SK-N-SH treated with all-trans-retinoic acid at 6 μM for 48 hours (cell line): ENCODE measurements around the gene CNPY1.

ENCODE experiments used
- ATAC-seq: fragments of 200-7000 bp; cut with Tn5 transposase; 3 replicates; pipeline ENCODE4 v1.9.1; 2020; ENCODE audit warnings: mild to moderate bottlenecking, moderate library complexity
- ARNTL ChIP-seq: fragments of 450-650 bp; formaldehyde crosslinking; IDR thresholded peaks from 2 replicates; pipeline ENCODE4 v1.5.0; 2020; ENCODE audit warnings: low read depth, mild to moderate bottlenecking, moderate library complexity, borderline replicate concordance
- BACH2 ChIP-seq: fragments of 250-450 bp; sonication (Bioruptor Pico); IDR thresholded peaks from 2 replicates; pipeline ENCODE4 v1.9.0; 2021; ENCODE audit warnings: mild to moderate bottlenecking, borderline replicate concordance
- CREB5 ChIP-seq: fragments of 250-450 bp; sonication (Bioruptor Pico); IDR thresholded peaks from 2 replicates; pipeline ENCODE4 v1.5.1; 2020; ENCODE audit warnings: low read depth, mild to moderate bottlenecking, moderate library complexity
- CSDC2 ChIP-seq: fragments of 250-450 bp; sonication (Bioruptor Pico); IDR thresholded peaks from 2 replicates; pipeline ENCODE4 v1.5.0; 2020; ENCODE audit warnings: mild to moderate bottlenecking, moderate library complexity
- ESRRG ChIP-seq: fragments of 250-450 bp; sonication (Bioruptor Pico); IDR thresholded peaks from 2 replicates; pipeline ENCODE4 v1.6.1; 2021; ENCODE audit warnings: mild to moderate bottlenecking
- GLIS3 ChIP-seq: fragments of 250-450 bp; sonication (Bioruptor Pico); IDR thresholded peaks from 2 replicates; pipeline ENCODE4 v1.5.0; 2020; ENCODE audit warnings: mild to moderate bottlenecking, moderate library complexity
- ISL1 ChIP-seq: fragments of 250-450 bp; sonication (Bioruptor Pico); IDR thresholded peaks from 2 replicates; pipeline ENCODE4 v2.1.2; 2022; ENCODE audit warnings: mild to moderate bottlenecking, moderate library complexity
- OSR1 ChIP-seq: fragments of 250-450 bp; sonication (Bioruptor Pico); IDR thresholded peaks from 2 replicates; pipeline ENCODE4 v1.8.0; 2022; ENCODE audit warnings: moderate library complexity, mild to moderate bottlenecking, inconsistent platforms
- POU6F1 ChIP-seq: fragments of 250-450 bp; sonication (Bioruptor Pico); IDR thresholded peaks from 2 replicates; pipeline ENCODE4 v1.8.0; 2021; ENCODE audit warnings: low read depth, mild to moderate bottlenecking, moderate library complexity, borderline replicate concordance
- PPARA ChIP-seq: fragments of 250-450 bp; sonication (Bioruptor Pico); IDR thresholded peaks from 2 replicates; pipeline ENCODE4 v1.5.0; 2020; ENCODE audit warnings: mild to moderate bottlenecking, borderline replicate concordance
- RARB ChIP-seq: fragments of 250-450 bp; sonication (Bioruptor Pico); IDR thresholded peaks from 2 replicates; pipeline ENCODE4 v1.8.0; 2021; ENCODE audit warnings: mild to moderate bottlenecking, moderate library complexity
- SNAI2 ChIP-seq: fragments of 250-450 bp; sonication (Bioruptor Pico); IDR thresholded peaks from 2 replicates; pipeline ENCODE4 v1.5.0; 2020; ENCODE audit warnings: mild to moderate bottlenecking, moderate library complexity
- TCF4 ChIP-seq: fragments of 250-450 bp; sonication (Bioruptor Pico); IDR thresholded peaks from 2 replicates; pipeline ENCODE4 v1.8.0; 2021; ENCODE audit warnings: mild to moderate bottlenecking, moderate library complexity, borderline replicate concordance
- ZC3H10 ChIP-seq: fragments of 250-450 bp; sonication (Bioruptor Pico); IDR thresholded peaks from 2 replicates; pipeline ENCODE4 v1.5.1; 2021; ENCODE audit warnings: mild to moderate bottlenecking, moderate library complexity
- ZFP3 ChIP-seq: fragments of 250-450 bp; sonication (Bioruptor Pico); IDR thresholded peaks from 2 replicates; pipeline ENCODE4 v1.5.0; 2020; ENCODE audit warnings: mild to moderate bottlenecking, moderate library complexity
- ZFP30 ChIP-seq: fragments of 450-650 bp; formaldehyde crosslinking; IDR thresholded peaks from 2 replicates; pipeline ENCODE4 v1.5.0; 2022; ENCODE audit warnings: mild to moderate bottlenecking, moderate library complexity
- ZNF565 ChIP-seq: fragments of 450-650 bp; formaldehyde crosslinking; conservative IDR thresholded peaks from 2 replicates; pipeline ENCODE4 v1.5.0; 2020; ENCODE audit warnings: low read depth, mild to moderate bottlenecking, moderate library complexity
- ZNF70 ChIP-seq: fragments of 450-650 bp; formaldehyde crosslinking; IDR thresholded peaks from 2 replicates; pipeline ENCODE4 v1.5.0; 2020; ENCODE audit warnings: mild to moderate bottlenecking, moderate library complexity
- ZNF8 ChIP-seq: fragments of 450-650 bp; formaldehyde crosslinking; IDR thresholded peaks from 2 replicates; pipeline ENCODE4 v1.5.0; 2020; ENCODE audit warnings: mild to moderate bottlenecking, moderate library complexity
- TF ChIP-seq, protein P1 (sequence below): fragments of 250-450 bp; sonication (Bioruptor Pico); IDR thresholded peaks from 2 replicates; pipeline ENCODE4 v1.5.1; 2021; ENCODE audit warnings: mild to moderate bottlenecking, moderate library complexity
- TF ChIP-seq, protein P2 (sequence below): fragments of 250-450 bp; sonication (Bioruptor Pico); IDR thresholded peaks from 2 replicates; pipeline ENCODE4 v1.5.0; 2020; ENCODE audit warnings: mild to moderate bottlenecking, moderate library complexity
- TF ChIP-seq, protein P3 (sequence below): fragments of 250-450 bp; sonication (Bioruptor Pico); IDR thresholded peaks from 2 replicates; pipeline ENCODE4 v1.8.0; 2020; ENCODE audit warnings: mild to moderate bottlenecking, moderate library complexity, borderline replicate concordance

CNPY1 gene

GRCh38 chr7:155466142-155466813 lies 80.1 kb downstream of the CNPY1 start:
- peak; percentile 21 for ATAC-seq
- no peak for TF ChIP-seq POU6F1 (CRISPR knock-in tag)
- TF ChIP-seq, protein P1, sequence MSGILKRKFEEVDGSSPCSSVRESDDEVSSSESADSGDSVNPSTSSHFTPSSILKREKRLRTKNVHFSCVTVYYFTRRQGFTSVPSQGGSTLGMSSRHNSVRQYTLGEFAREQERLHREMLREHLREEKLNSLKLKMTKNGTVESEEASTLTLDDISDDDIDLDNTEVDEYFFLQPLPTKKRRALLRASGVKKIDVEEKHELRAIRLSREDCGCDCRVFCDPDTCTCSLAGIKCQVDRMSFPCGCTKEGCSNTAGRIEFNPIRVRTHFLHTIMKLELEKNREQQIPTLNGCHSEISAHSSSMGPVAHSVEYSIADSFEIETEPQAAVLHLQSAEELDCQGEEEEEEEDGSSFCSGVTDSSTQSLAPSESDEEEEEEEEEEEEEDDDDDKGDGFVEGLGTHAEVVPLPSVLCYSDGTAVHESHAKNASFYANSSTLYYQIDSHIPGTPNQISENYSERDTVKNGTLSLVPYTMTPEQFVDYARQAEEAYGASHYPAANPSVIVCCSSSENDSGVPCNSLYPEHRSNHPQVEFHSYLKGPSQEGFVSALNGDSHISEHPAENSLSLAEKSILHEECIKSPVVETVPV (CRISPR knock-in tag), result no peak
- TF ChIP-seq CSDC2 (CRISPR knock-in tag), result no peak
- TF ChIP-seq ISL1, result no peak
- TF ChIP-seq ZFP30 (CRISPR knock-in tag), result no peak
- no peak for TF ChIP-seq OSR1 (CRISPR knock-in tag)
- TF ChIP-seq SNAI2 (CRISPR knock-in tag), result no peak
- no peak for TF ChIP-seq BACH2
- no peak for TF ChIP-seq ZNF8
- TF ChIP-seq ZC3H10, result no peak
- TF ChIP-seq, protein P2, sequence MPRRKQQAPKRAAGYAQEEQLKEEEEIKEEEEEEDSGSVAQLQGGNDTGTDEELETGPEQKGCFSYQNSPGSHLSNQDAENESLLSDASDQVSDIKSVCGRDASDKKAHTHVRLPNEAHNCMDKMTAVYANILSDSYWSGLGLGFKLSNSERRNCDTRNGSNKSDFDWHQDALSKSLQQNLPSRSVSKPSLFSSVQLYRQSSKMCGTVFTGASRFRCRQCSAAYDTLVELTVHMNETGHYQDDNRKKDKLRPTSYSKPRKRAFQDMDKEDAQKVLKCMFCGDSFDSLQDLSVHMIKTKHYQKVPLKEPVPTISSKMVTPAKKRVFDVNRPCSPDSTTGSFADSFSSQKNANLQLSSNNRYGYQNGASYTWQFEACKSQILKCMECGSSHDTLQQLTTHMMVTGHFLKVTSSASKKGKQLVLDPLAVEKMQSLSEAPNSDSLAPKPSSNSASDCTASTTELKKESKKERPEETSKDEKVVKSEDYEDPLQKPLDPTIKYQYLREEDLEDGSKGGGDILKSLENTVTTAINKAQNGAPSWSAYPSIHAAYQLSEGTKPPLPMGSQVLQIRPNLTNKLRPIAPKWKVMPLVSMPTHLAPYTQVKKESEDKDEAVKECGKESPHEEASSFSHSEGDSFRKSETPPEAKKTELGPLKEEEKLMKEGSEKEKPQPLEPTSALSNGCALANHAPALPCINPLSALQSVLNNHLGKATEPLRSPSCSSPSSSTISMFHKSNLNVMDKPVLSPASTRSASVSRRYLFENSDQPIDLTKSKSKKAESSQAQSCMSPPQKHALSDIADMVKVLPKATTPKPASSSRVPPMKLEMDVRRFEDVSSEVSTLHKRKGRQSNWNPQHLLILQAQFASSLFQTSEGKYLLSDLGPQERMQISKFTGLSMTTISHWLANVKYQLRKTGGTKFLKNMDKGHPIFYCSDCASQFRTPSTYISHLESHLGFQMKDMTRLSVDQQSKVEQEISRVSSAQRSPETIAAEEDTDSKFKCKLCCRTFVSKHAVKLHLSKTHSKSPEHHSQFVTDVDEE (CRISPR knock-in tag), result no peak
- no peak for TF ChIP-seq ESRRG (CRISPR knock-in tag)
- no peak for TF ChIP-seq TCF4 (CRISPR knock-in tag)
- no peak for TF ChIP-seq ZNF565 (CRISPR knock-in tag)
- no peak for TF ChIP-seq RARB (CRISPR knock-in tag)
- TF ChIP-seq PPARA (CRISPR knock-in tag), result no peak
- TF ChIP-seq ARNTL, result no peak
- no peak for TF ChIP-seq CREB5 (CRISPR knock-in tag)

GRCh38 chr7:155465761-155466141 lies 80.6 kb downstream of the CNPY1 start:
- no peak for ATAC-seq
- TF ChIP-seq, protein P2 (CRISPR knock-in tag), result no peak
- TF ChIP-seq ISL1 (no peak), ZC3H10 (no peak), POU6F1 (CRISPR knock-in tag) (no peak), ZNF565 (CRISPR knock-in tag) (no peak), GLIS3 (CRISPR knock-in tag) (no peak), ZNF70 (CRISPR knock-in tag) (no peak), ZNF8 (no peak), ZFP3 (CRISPR knock-in tag) (no peak)
- TF ChIP-seq, protein P3, sequence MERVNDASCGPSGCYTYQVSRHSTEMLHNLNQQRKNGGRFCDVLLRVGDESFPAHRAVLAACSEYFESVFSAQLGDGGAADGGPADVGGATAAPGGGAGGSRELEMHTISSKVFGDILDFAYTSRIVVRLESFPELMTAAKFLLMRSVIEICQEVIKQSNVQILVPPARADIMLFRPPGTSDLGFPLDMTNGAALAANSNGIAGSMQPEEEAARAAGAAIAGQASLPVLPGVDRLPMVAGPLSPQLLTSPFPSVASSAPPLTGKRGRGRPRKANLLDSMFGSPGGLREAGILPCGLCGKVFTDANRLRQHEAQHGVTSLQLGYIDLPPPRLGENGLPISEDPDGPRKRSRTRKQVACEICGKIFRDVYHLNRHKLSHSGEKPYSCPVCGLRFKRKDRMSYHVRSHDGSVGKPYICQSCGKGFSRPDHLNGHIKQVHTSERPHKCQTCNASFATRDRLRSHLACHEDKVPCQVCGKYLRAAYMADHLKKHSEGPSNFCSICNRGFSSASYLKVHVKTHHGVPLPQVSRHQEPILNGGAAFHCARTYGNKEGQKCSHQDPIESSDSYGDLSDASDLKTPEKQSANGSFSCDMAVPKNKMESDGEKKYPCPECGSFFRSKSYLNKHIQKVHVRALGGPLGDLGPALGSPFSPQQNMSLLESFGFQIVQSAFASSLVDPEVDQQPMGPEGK (CRISPR knock-in tag), result no peak
